ENCODE results near the gene DGUOK. TPM values are rescaled to one million over a fixed set of nuclear protein-coding genes. Genes with fewer than 3 reads are reported as not detected.

The DGUOK gene
- total RNA-seq, 4 donors from 2014 or later = 10.2 to 25.2 (median 20.3) TPM

- ATAC-seq (no peak), DNase-seq (no peak)
- intact Hi-C loops (cut with DNase I; ENCODE audit: low total_unique reads) = loop anchor here (10.0 kb wide), 1 partner anchor 465 kb away; the partner anchor contains the start of gene DCTN1
- TF ChIP-seq CTCF (IDR thresholded peaks at IDR 0.05 in 4 of 5, conservative IDR thresholded peaks at IDR 0.05 in 1 of 5) = no peak
- no peak for TF ChIP-seq POLR2A (IDR thresholded peaks at IDR 0.05)
- H3K36me3 ChIP-seq = no peaks in the 10 kb centered on the region
- in situ Hi-C loops (cut with MboI; ENCODE audit: low sequenced_read_pairs in 4 of 4) = loop anchor here in 1 of 4 donors (10.0 kb wide), 1 partner anchor 95 kb away; the partner anchor contains the start of gene STAMBP
- no peak overlapping the region for H3K4me3 ChIP-seq
- H3K27me3 ChIP-seq = peaks cover 4 to 14% (median 13%) of the 10 kb centered on the region in 3 donors
- H3K4me1 ChIP-seq = no peaks in the 10 kb centered on the region
- H3K27ac ChIP-seq = no peak overlapping the region
- H3K9me3 ChIP-seq = no peaks in the 10 kb centered on the region
Measured at GRCh38 chr2:73919596-73920228, 7.0 kb upstream of the DGUOK start.

GRCh38 chr2:73920577-73921545 is 5.8 kb upstream of the DGUOK start:
- Histone ChIP-seq H3K27me3 (peaks cover 4 to 14% (median 13%) of the 10 kb centered on the region in 3 donors), H3K27ac (no peak overlapping the region), H3K36me3 (no peaks in the 10 kb centered on the region), H3K4me3 (no peak overlapping the region), H3K4me1 (no peaks in the 10 kb centered on the region), H3K9me3 (no peaks in the 10 kb centered on the region)
- no peak for TF ChIP-seq CTCF (IDR thresholded peaks at IDR 0.05 in 4 of 5, conservative IDR thresholded peaks at IDR 0.05 in 1 of 5)
- no peak for TF ChIP-seq POLR2A (IDR thresholded peaks at IDR 0.05)
- intact Hi-C loops (cut with DNase I; ENCODE audit: low total_unique reads) = loop anchor here (10.0 kb wide), 1 partner anchor 464 kb away; the partner anchor contains the start of gene DCTN1
- ATAC-seq (no peak), DNase-seq (no peak)
- in situ Hi-C loops (cut with MboI; ENCODE audit: low sequenced_read_pairs in 4 of 4) = loop anchor here in 1 of 4 donors (10.0 kb wide), 1 partner anchor 96 kb away; the partner anchor contains the start of gene STAMBP

GRCh38 chr2:73921581-73921980 is 5.1 kb upstream of the DGUOK start:
- H3K27ac ChIP-seq = no peak overlapping the region
- H3K27me3 ChIP-seq = peaks cover 4 to 14% (median 13%) of the 10 kb centered on the region in 3 donors
- no peaks in the 10 kb centered on the region for H3K9me3 ChIP-seq
- in situ Hi-C loops (cut with MboI; ENCODE audit: low sequenced_read_pairs in 4 of 4) (loop anchor here in 1 of 4 donors (10.0 kb wide), 1 partner anchor 97 kb away; the partner anchor contains the start of gene STAMBP), intact Hi-C loops (cut with DNase I; ENCODE audit: low total_unique reads) (loop anchor here (10.0 kb wide), 1 partner anchor 463 kb away; the partner anchor contains the start of gene DCTN1)
- H3K36me3 ChIP-seq = no peaks in the 10 kb centered on the region
- DNase-seq (no peak), ATAC-seq (no peak)
- no peak for TF ChIP-seq CTCF (IDR thresholded peaks at IDR 0.05 in 4 of 5, conservative IDR thresholded peaks at IDR 0.05 in 1 of 5)
- no peak for TF ChIP-seq POLR2A (IDR thresholded peaks at IDR 0.05)
- H3K4me3 ChIP-seq = no peak overlapping the region
- no peaks in the 10 kb centered on the region for H3K4me1 ChIP-seq

- in situ Hi-C loops (cut with MboI; ENCODE audit: low sequenced_read_pairs in 4 of 4) = loop anchor here in 1 of 4 donors (10.0 kb wide), 1 partner anchor 98 kb away; the partner anchor contains the start of gene STAMBP
Measured at GRCh38 chr2:73922681-73923080, 4.0 kb upstream of the DGUOK start.

More at GRCh38 chr2:73922681-73923080, 4.0 kb upstream of the DGUOK start:
- no peak overlapping the region for H3K4me3 ChIP-seq
- intact Hi-C loops (cut with DNase I; ENCODE audit: low total_unique reads) = loop anchor here (10.0 kb wide), 1 partner anchor 462 kb away; the partner anchor contains the start of gene DCTN1
- peaks cover 4 to 14% (median 13%) of the 10 kb centered on the region in 3 donors for H3K27me3 ChIP-seq
- H3K27ac ChIP-seq = no peak overlapping the region
- no peaks in the 10 kb centered on the region for H3K36me3 ChIP-seq
- H3K9me3 ChIP-seq = no peaks in the 10 kb centered on the region
- H3K4me1 ChIP-seq = peaks cover 5 to 6% of the 10 kb centered on the region in 2 donors
- no peak for TF ChIP-seq POLR2A (IDR thresholded peaks at IDR 0.05)
- no peak for TF ChIP-seq CTCF (IDR thresholded peaks at IDR 0.05 in 4 of 5, conservative IDR thresholded peaks at IDR 0.05 in 1 of 5)
- DNase-seq (no peak), ATAC-seq (no peak)
